Tibial artery (tissue), 4 donors: Measurements from ENCODE around the gene FOXA3.

ENCODE experiments used
- DNase-seq, 2 donors: peaks; one replicate each; pipeline ENCODE4 v3.0.0-alpha.2; 2019
- H3K27ac ChIP-seq, 2 donors: fragments of 200-600 bp; sonication (generic) in 1 of 2; 1 replicate in 1 of 2; 2 replicates in 1 of 2; pipeline ENCODE4 v1.5.1; 2018 to 2019; ENCODE audit warnings: mild to moderate bottlenecking in 1 of 2
- H3K27me3 ChIP-seq, 2 donors: fragments of 200-600 bp; sonication (generic) in 1 of 2; one replicate each; pipeline versions ENCODE4 v1.5.1 to v1.6.0; 2016 to 2019
- H3K36me3 ChIP-seq, 3 donors: fragments of 200-600 bp; sonication (generic) in 2 of 3; one replicate each; pipeline ENCODE4 v1.5.1; 2016 to 2019; ENCODE audit warnings: mild to moderate bottlenecking in 2 of 3
- H3K4me1 ChIP-seq, 4 donors: fragments of 200-600 bp; sonication (generic) in 2 of 4; 1 replicate in 3 of 4; 2 replicates in 1 of 4; pipeline ENCODE4 v1.5.1; 2016 to 2019
- H3K4me3 ChIP-seq, 2 donors: fragments of 200-600 bp; sonication (generic) in 1 of 2; 1 replicate in 1 of 2; 2 replicates in 1 of 2; pipeline ENCODE4 v1.5.1; 2018 to 2019; ENCODE audit warnings: mild to moderate bottlenecking in 2 of 2
- H3K9me3 ChIP-seq, 3 donors: fragments of 200-600 bp; sonication (generic) in 1 of 3; one replicate each; pipeline ENCODE4 v1.5.1; 2016 to 2019
- intact Hi-C: fragments of 100-400 bp; cut with DNase I; formaldehyde crosslinking; loops from one replicate; pipeline ENCODE4 v1.15.0; 2023; ENCODE audit warnings: low total_unique reads
- TF ChIP-seq, protein P1 (sequence below), 2 experiments: fragments of 200-600 bp in 1 of 2; fragments of 450-650 bp in 1 of 2; IDR thresholded peaks; one replicate each; pipeline ENCODE4 v1.5.1; 2017 to 2019; ENCODE audit warnings: antibody characterized with exemption in 2 of 2, mild to moderate bottlenecking in 1 of 2, moderate library complexity in 1 of 2

Gene FOXA3

GRCh38 chr19:45828945-45829344 is 35.2 kb upstream of the FOXA3 start:
- intact Hi-C loops = no loop called here

DNA sequence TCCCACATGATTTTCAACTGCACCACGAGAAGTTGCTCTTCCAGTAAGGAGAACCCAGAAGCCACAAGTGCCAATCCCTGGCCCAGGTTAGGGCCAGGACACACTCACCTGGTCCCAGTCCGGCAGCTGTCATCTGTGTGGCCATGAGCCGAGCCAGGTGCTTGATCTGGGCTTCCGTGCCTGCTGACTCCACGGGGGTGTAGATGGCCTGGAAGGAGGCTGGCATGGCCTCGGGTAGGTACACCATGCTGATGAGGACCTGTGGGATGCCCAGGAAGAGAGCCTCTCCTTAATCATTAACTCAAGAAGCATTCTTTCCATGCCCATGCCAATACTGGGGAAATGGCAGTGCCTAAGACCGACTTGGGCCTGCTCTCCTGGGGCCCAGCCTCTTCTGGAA is 29.2 kb upstream of the FOXA3 start:
- TF ChIP-seq, protein P1, sequence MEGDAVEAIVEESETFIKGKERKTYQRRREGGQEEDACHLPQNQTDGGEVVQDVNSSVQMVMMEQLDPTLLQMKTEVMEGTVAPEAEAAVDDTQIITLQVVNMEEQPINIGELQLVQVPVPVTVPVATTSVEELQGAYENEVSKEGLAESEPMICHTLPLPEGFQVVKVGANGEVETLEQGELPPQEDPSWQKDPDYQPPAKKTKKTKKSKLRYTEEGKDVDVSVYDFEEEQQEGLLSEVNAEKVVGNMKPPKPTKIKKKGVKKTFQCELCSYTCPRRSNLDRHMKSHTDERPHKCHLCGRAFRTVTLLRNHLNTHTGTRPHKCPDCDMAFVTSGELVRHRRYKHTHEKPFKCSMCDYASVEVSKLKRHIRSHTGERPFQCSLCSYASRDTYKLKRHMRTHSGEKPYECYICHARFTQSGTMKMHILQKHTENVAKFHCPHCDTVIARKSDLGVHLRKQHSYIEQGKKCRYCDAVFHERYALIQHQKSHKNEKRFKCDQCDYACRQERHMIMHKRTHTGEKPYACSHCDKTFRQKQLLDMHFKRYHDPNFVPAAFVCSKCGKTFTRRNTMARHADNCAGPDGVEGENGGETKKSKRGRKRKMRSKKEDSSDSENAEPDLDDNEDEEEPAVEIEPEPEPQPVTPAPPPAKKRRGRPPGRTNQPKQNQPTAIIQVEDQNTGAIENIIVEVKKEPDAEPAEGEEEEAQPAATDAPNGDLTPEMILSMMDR (IDR thresholded peaks at IDR 0.05) = no peak
- intact Hi-C loops = no loop called here
- no peak overlapping the region for H3K4me3 ChIP-seq
- no peak overlapping the region for H3K27ac ChIP-seq
- DNase-seq = no peak
- H3K27me3 ChIP-seq = no peaks in the 10 kb centered on the region
- no peaks in the 10 kb centered on the region for H3K9me3 ChIP-seq
- H3K36me3 ChIP-seq = peaks cover 89 to 100% (median 96%) of the 10 kb centered on the region in 3 donors
- H3K4me1 ChIP-seq = no peaks in the 10 kb centered on the region

More at GRCh38 chr19:45828945-45829344, 35.2 kb upstream of the FOXA3 start:
- Histone ChIP-seq H3K4me1 (no peaks in the 10 kb centered on the region), H3K36me3 (peaks cover 77 to 100% (median 98%) of the 10 kb centered on the region in 3 donors), H3K9me3 (no peaks in the 10 kb centered on the region), H3K27ac (no peak overlapping the region), H3K4me3 (no peak overlapping the region), H3K27me3 (no peaks in the 10 kb centered on the region)
- TF ChIP-seq, protein P1 (IDR thresholded peaks at IDR 0.05) = no peak
- DNase-seq = no peak

DNA sequence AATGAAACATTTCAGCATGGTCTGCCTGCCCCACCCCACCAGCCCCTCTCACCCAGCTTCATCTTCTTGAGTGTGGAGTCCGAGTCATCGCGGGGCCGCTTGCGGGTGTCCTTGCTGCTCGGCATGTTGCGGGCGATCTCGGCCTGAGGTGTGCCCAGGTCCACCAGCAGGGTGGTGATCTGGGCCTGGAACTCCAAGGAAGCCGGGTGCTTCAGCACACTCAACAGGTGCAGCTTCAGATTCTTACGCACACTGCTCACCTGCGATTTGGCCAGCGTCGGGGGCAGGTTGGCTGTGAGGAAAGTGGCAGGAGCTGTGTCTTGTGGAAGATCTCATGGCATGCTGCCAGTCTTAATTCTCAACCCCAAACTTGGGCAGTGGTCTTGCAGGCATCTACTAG is 21.9 kb upstream of the FOXA3 start:
- no peaks in the 10 kb centered on the region for H3K4me1 ChIP-seq
- no peaks in the 10 kb centered on the region for H3K9me3 ChIP-seq
- TF ChIP-seq, protein P1 (IDR thresholded peaks at IDR 0.05) = no peak
- intact Hi-C loops = no loop called here
- H3K27me3 ChIP-seq = no peaks in the 10 kb centered on the region
- H3K36me3 ChIP-seq = peaks cover 88 to 98% (median 97%) of the 10 kb centered on the region in 3 donors
- DNase-seq = no peak
- H3K4me3 ChIP-seq = no peak overlapping the region
- H3K27ac ChIP-seq = no peak overlapping the region

GRCh38 chr19:45847663-45848062 is 16.5 kb upstream of the FOXA3 start:
- H3K4me3 ChIP-seq = no peak overlapping the region
- no peak for DNase-seq
- H3K4me1 ChIP-seq = no peaks in the 10 kb centered on the region
- no peak overlapping the region for H3K27ac ChIP-seq
- H3K27me3 ChIP-seq = no peaks in the 10 kb centered on the region
- H3K9me3 ChIP-seq = no peaks in the 10 kb centered on the region
- H3K36me3 ChIP-seq = peaks cover 84 to 97% (median 95%) of the 10 kb centered on the region in 3 donors
- TF ChIP-seq, protein P1 (IDR thresholded peaks at IDR 0.05) = no peak
- intact Hi-C loops = no loop called here

- intact Hi-C loops = no loop called here
- peaks cover 75 to 95% (median 95%) of the 10 kb centered on the region in 3 donors for H3K36me3 ChIP-seq
- TF ChIP-seq, protein P1 (IDR thresholded peaks at IDR 0.05) = no peak
- no peaks in the 10 kb centered on the region for H3K27me3 ChIP-seq
- H3K4me1 ChIP-seq = no peaks in the 10 kb centered on the region
- no peaks in the 10 kb centered on the region for H3K9me3 ChIP-seq
- DNase-seq = no peak
- H3K4me3 ChIP-seq = no peak overlapping the region
- no peak overlapping the region for H3K27ac ChIP-seq
These were observed 15.2 kb upstream of the FOXA3 start for GRCh38 chr19:45848922-45849321.
